Glomerular endothelial cell (primary cell): ENCODE measurements around the gene PHLDA2. TPM values are rescaled to one million over a fixed set of nuclear protein-coding genes. Genes with fewer than 3 reads are reported as not detected.
A peak's percentile ranks its signal among the peaks of the same experiment; 100 is the strongest.

ENCODE experiments used
- DNase-seq: peaks from one replicate; pipeline ENCODE4 v3.0.0-alpha.2; 2011; ENCODE audit warnings: low read depth, low spot score; ENCODE audit errors: extremely low read depth
- total RNA-seq: library from RNA; depleted of rRNA; stranded (reverse); fragments of >200 nt; gene quantifications from 2 replicates; pipeline ENCODE4 v1.2.3, GENCODE V29; 2015

The PHLDA2 gene
- 67.4 and 95.4 TPM in 2 replicates for total RNA-seq

- no peak for DNase-seq
These were observed at the start of gene PHLDA2 for GRCh38 chr11:2928605-2929530. Gene PHLDA2 (minus strand): TSS chr11:2929420. CDS start chr11:2929364, 56 bp downstream.

- no peak for DNase-seq
These were observed 47.9 kb upstream of the PHLDA2 start for GRCh38 chr11:2977113-2977512.

GRCh38 chr11:2976294-2977063, 47.3 kb upstream of the PHLDA2 start:
- DNase-seq = no peak

- DNase-seq = no peak
These were observed 46.4 kb upstream of the PHLDA2 start for GRCh38 chr11:2975594-2975993.

- no peak for DNase-seq
These were observed 45.1 kb upstream of the PHLDA2 start for GRCh38 chr11:2974272-2974671.

- DNase-seq = no peak
These were observed 39.2 kb upstream of the PHLDA2 start for GRCh38 chr11:2968341-2968900.

- no peak for DNase-seq
These were observed 35.6 kb upstream of the PHLDA2 start for GRCh38 chr11:2964782-2965181.

GRCh38 chr11:2963761-2964160, 34.5 kb upstream of the PHLDA2 start:
- no peak for DNase-seq

- no peak for DNase-seq
These were observed 34.0 kb upstream of the PHLDA2 start for GRCh38 chr11:2963112-2963754.

GRCh38 chr11:2961080-2961479, 31.9 kb upstream of the PHLDA2 start:
- DNase-seq = no peak

- no peak for DNase-seq
These were observed 30.9 kb upstream of the PHLDA2 start for GRCh38 chr11:2960139-2960538.

- DNase-seq = no peak
These were observed 29.0 kb upstream of the PHLDA2 start for GRCh38 chr11:2958251-2958650.

GRCh38 chr11:2955906-2956476, 26.8 kb upstream of the PHLDA2 start:
- DNase-seq = no peak

- DNase-seq = no peak
These were observed 25.0 kb upstream of the PHLDA2 start for GRCh38 chr11:2954263-2954662.

- no peak for DNase-seq
These were observed 23.1 kb upstream of the PHLDA2 start for GRCh38 chr11:2952290-2952689.

- peak; percentile 56 for DNase-seq
These were observed 22.3 kb upstream of the PHLDA2 start for GRCh38 chr11:2951231-2952110.

- no peak for DNase-seq
These were observed 21.6 kb upstream of the PHLDA2 start for GRCh38 chr11:2950825-2951224.

- DNase-seq = no peak
These were observed 20.7 kb upstream of the PHLDA2 start for GRCh38 chr11:2949920-2950319.

- no peak for DNase-seq
These were observed 18.5 kb upstream of the PHLDA2 start for GRCh38 chr11:2947744-2948143.
